ENCODE results near the gene TTF1. TPM values are rescaled to one million over a fixed set of nuclear protein-coding genes. Genes with fewer than 3 reads are reported as not detected.

Gene TTF1
- total and polyA plus RNA-seq, 9 of the 15 experiments (the other 6 are each of a cell fraction or from before 2014, with no cell fraction given): 9.0 to 18.5 (median 15.8) TPM

DNA sequence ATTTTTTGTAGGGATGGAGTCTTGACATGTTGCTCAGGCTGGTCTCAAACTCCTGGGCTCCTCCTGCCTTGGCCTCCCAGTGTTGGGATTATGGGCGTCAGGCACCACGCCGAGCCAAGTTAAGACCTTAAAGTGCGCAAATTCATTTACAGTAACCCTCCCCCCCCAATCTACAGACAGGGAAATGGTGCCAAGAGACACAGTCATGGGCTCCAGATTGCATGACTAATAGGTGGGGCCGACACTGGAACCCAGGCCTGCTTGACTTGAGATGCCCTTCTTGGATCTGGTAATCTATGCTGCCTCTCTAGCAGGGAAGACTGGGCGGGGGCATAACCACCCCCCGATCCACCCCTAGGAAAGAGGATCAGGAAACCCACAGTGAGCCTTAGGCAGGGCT, 19.5 kb downstream of the TTF1 start:
- DNase-seq (ENCODE audit: extremely low read depth in 1 of 4, low spot score in 3 of 4) (no peak), ATAC-seq (no peak), FAIRE-seq (no peak)
- H3K4me1 ChIP-seq (replicated peaks in 1 of 2; ENCODE audit: control insufficient read depth in 2 of 2, insufficient read depth in 2 of 2, low read length in 2 of 2): no peaks in the 10 kb centered on the region
- H3K4me3 ChIP-seq: no peak overlapping the region
- no peaks in the 10 kb centered on the region for H3K27me3 ChIP-seq (ENCODE audit: control insufficient read depth in 2 of 2, insufficient read depth in 2 of 2, low read length in 2 of 2)
- H3K36me3 ChIP-seq (ENCODE audit: control insufficient read depth, insufficient read depth, low read length): peaks cover 80% of the 10 kb centered on the region
- 96% methylated on average over 7 of the region's 7 CpGs for WGBS (ENCODE audit: insufficient coverage, low coverage, missing lambda C conversion rate)
- ChIA-PET CTCF (ENCODE audit: low intra/inter-chr PET ratio) (no interaction called here), POLR2A (interaction anchor here (1.6 kb wide), 1 partner anchor 10 kb away, joined by 6 read pairs; no protein-coding TSS in a partner anchor)
- no peak overlapping the region for H3K4me2 ChIP-seq (ENCODE audit: insufficient read depth, low read length)
- no peak overlapping the region for H2AFZ ChIP-seq (ENCODE audit: low read depth, low read length)
- in situ Hi-C loops (cut with MboI): no loop called here
- H3K9ac ChIP-seq (ENCODE audit: insufficient read depth in 1 of 2, low read depth in 2 of 2, low read length in 2 of 2): no peak overlapping the region
- peaks cover 5% of the 10 kb centered on the region for H3K9me1 ChIP-seq (ENCODE audit: control insufficient read depth, insufficient read depth, low read length)
- H4K20me1 ChIP-seq (replicated peaks; ENCODE audit: control insufficient read depth, insufficient read depth, low read length): no peaks in the 10 kb centered on the region
- no TSS peak for BruUV-seq (replicated peaks)
- intact Hi-C loops (cut with micrococcal nuclease): no loop called here
- H3K9me3 ChIP-seq (replicated peaks; ENCODE audit: control insufficient read depth, insufficient read depth, low read depth, low read length): no peaks in the 10 kb centered on the region
- no peak overlapping the region for H3K27ac ChIP-seq (ENCODE audit: extremely low read depth, low read depth, low read length)
- no peaks in the 10 kb centered on the region for H3K79me2 ChIP-seq (ENCODE audit: control insufficient read depth, insufficient read depth, low read length)
- no peak for TF ChIP-seq HNRNPL (IDR thresholded peaks at IDR 0.05; ENCODE audit: low read depth, low read length)
- TF ChIP-seq RCOR1 (IDR thresholded peaks at IDR 0.05; ENCODE audit: borderline replicate concordance in 1 of 2, low read depth in 2 of 2, low read length in 2 of 2): no peak
- TF ChIP-seq NRF1 (conservative IDR thresholded peaks at IDR 0.05 in 1 of 2, IDR thresholded peaks at IDR 0.05 in 1 of 2): no peak
- TF ChIP-seq ZFPM2 (CRISPR knock-in tag; IDR thresholded peaks at IDR 0.05): no peak
- TF ChIP-seq TBL1XR1 (IDR thresholded peaks at IDR 0.05; ENCODE audit: low read length in 2 of 2): no peak
- TF ChIP-seq RFX7 (CRISPR knock-in tag; IDR thresholded peaks at IDR 0.05): no peak
- TF ChIP-seq BACH1 (tag; IDR thresholded peaks at IDR 0.05): no peak
- TF ChIP-seq ZFP30 (CRISPR knock-in tag; IDR thresholded peaks at IDR 0.05; ENCODE audit: borderline replicate concordance): no peak
- TF ChIP-seq SMAD3 (CRISPR knock-in tag; conservative IDR thresholded peaks at IDR 0.05): no peak
- TF ChIP-seq HNRNPH1 (optimal IDR thresholded peaks at IDR 0.05; ENCODE audit: low read depth, low read length): no peak
- no peak for TF ChIP-seq CBFA2T3 (IDR thresholded peaks at IDR 0.05)
- TF ChIP-seq TCFL5 (CRISPR knock-in tag; conservative IDR thresholded peaks at IDR 0.05): no peak
- TF ChIP-seq FOXJ2 (tag; IDR thresholded peaks at IDR 0.05): no peak
- TF ChIP-seq YY1 (IDR thresholded peaks at IDR 0.05; ENCODE audit: borderline replicate concordance in 1 of 3, control insufficient read depth in 1 of 3, extremely low read depth in 1 of 3, insufficient read depth in 3 of 3, insufficient read length in 1 of 3, insufficient replicate concordance in 2 of 3, low read depth in 1 of 3, low read length in 2 of 3): no peak
- TF ChIP-seq, protein P1, sequence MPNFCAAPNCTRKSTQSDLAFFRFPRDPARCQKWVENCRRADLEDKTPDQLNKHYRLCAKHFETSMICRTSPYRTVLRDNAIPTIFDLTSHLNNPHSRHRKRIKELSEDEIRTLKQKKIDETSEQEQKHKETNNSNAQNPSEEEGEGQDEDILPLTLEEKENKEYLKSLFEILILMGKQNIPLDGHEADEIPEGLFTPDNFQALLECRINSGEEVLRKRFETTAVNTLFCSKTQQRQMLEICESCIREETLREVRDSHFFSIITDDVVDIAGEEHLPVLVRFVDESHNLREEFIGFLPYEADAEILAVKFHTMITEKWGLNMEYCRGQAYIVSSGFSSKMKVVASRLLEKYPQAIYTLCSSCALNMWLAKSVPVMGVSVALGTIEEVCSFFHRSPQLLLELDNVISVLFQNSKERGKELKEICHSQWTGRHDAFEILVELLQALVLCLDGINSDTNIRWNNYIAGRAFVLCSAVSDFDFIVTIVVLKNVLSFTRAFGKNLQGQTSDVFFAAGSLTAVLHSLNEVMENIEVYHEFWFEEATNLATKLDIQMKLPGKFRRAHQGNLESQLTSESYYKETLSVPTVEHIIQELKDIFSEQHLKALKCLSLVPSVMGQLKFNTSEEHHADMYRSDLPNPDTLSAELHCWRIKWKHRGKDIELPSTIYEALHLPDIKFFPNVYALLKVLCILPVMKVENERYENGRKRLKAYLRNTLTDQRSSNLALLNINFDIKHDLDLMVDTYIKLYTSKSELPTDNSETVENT (CRISPR knock-in tag; IDR thresholded peaks at IDR 0.05): no peak
- TF ChIP-seq TAF1 (IDR thresholded peaks at IDR 0.05; ENCODE audit: control insufficient read depth, extremely low read depth, insufficient read depth, low read length, severe bottlenecking): no peak
- no peak for TF ChIP-seq TAL1 (IDR thresholded peaks at IDR 0.05)
- TF ChIP-seq, protein P2, sequence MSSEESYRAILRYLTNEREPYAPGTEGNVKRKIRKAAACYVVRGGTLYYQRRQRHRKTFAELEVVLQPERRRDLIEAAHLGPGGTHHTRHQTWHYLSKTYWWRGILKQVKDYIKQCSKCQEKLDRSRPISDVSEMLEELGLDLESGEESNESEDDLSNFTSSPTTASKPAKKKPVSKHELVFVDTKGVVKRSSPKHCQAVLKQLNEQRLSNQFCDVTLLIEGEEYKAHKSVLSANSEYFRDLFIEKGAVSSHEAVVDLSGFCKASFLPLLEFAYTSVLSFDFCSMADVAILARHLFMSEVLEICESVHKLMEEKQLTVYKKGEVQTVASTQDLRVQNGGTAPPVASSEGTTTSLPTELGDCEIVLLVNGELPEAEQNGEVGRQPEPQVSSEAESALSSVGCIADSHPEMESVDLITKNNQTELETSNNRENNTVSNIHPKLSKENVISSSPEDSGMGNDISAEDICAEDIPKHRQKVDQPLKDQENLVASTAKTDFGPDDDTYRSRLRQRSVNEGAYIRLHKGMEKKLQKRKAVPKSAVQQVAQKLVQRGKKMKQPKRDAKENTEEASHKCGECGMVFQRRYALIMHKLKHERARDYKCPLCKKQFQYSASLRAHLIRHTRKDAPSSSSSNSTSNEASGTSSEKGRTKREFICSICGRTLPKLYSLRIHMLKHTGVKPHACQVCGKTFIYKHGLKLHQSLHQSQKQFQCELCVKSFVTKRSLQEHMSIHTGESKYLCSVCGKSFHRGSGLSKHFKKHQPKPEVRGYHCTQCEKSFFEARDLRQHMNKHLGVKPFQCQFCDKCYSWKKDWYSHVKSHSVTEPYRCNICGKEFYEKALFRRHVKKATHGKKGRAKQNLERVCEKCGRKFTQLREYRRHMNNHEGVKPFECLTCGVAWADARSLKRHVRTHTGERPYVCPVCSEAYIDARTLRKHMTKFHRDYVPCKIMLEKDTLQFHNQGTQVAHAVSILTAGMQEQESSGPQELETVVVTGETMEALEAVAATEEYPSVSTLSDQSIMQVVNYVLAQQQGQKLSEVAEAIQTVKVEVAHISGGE (CRISPR knock-in tag; IDR thresholded peaks at IDR 0.05): no peak

All from K562 (cell line).